H1 (cell line): ENCODE data around the gene TTLL9.

ENCODE experiments used
- CREB1 ChIP-seq: IDR thresholded peaks from 2 replicates; pipeline ENCODE4 v1.6.1; 2012; ENCODE audit warnings: inconsistent platforms
- CTCF ChIP-seq, 3 experiments: IDR thresholded peaks; 1 replicate in 2 of 3; 2 replicates in 1 of 3; pipeline versions ENCODE4 v1.5.1 to v1.6.1; 2011; ENCODE audit warnings: low read length in 3 of 3, mild to moderate bottlenecking in 3 of 3, inconsistent platforms in 2 of 3, low read depth in 1 of 3, moderate library complexity in 1 of 3; ENCODE audit not compliant: insufficient read depth in 1 of 3; ENCODE audit errors: control extremely low read depth in 1 of 3
- EGR1 ChIP-seq: IDR thresholded peaks from 2 replicates; pipeline ENCODE4 v1.6.1; 2011; ENCODE audit warnings: low read depth, low read length, borderline replicate concordance
- GTF2F1 ChIP-seq: IDR thresholded peaks from 2 replicates; pipeline ENCODE4 v1.6.1; 2012; ENCODE audit warnings: low read depth, low read length, improper control_type of control experiment, borderline replicate concordance
- HDAC2 ChIP-seq, 2 experiments: fragments of 300-600 bp in 1 of 2; sonication (generic) in 1 of 2; IDR thresholded peaks; 2 replicates each; pipeline ENCODE4 v1.6.1; 2011 to 2012; ENCODE audit warnings: low read depth in 2 of 2, low read length in 2 of 2, mild to moderate bottlenecking in 2 of 2, moderate library complexity in 2 of 2, borderline replicate concordance in 1 of 2, inconsistent platforms in 1 of 2
- JUN ChIP-seq: IDR thresholded peaks from 2 replicates; pipeline ENCODE4 v1.6.1; 2011; ENCODE audit warnings: low read depth, mild to moderate bottlenecking, improper control_type of control experiment, low read length
- JUND ChIP-seq: IDR thresholded peaks from 2 replicates; pipeline ENCODE4 v1.6.1; 2011; ENCODE audit warnings: mild to moderate bottlenecking, improper control_type of control experiment, low read length
- KDM1A ChIP-seq: fragments of 200-600, 300-600 bp; sonication (generic); IDR thresholded peaks from 2 replicates; pipeline ENCODE4 v1.7.1; 2016; ENCODE audit warnings: mild to moderate bottlenecking, low read length, borderline replicate concordance
- MAX ChIP-seq: IDR thresholded peaks from 2 replicates; pipeline ENCODE4 v1.6.1; 2012; ENCODE audit warnings: inconsistent platforms
- POLR2A ChIP-seq, 2 experiments: IDR thresholded peaks; 1 replicate in 1 of 2; 2 replicates in 1 of 2; pipeline ENCODE4 v1.6.1; 2011; ENCODE audit warnings: low read depth in 2 of 2, low read length in 2 of 2, mild to moderate bottlenecking in 2 of 2; ENCODE audit errors: control extremely low read depth in 1 of 2
- SIN3A ChIP-seq, 2 experiments: IDR thresholded peaks in 1 of 2; conservative IDR thresholded peaks in 1 of 2; 2 replicates each; pipeline ENCODE4 v1.6.1; 2011 to 2012; ENCODE audit warnings: low read length in 2 of 2, improper control_type of control experiment in 1 of 2, low read depth in 1 of 2, mild to moderate bottlenecking in 1 of 2
- SP1 ChIP-seq: IDR thresholded peaks from 2 replicates; pipeline ENCODE4 v1.6.1; 2011; ENCODE audit warnings: low read depth, low read length
- YY1 ChIP-seq: IDR thresholded peaks from 2 replicates; pipeline ENCODE4 v1.6.1; 2011; ENCODE audit warnings: low read depth, mild to moderate bottlenecking, low read length

- TF ChIP-seq JUN (no peak), SIN3A (conservative IDR thresholded peaks at IDR 0.05 in 1 of 2, IDR thresholded peaks at IDR 0.05 in 1 of 2; ENCODE audit: low read depth in 1 of 2, low read length in 2 of 2) (no peak), CTCF (IDR thresholded peaks at IDR 0.05; ENCODE audit: control extremely low read depth in 1 of 3, insufficient read depth in 1 of 3, low read depth in 1 of 3, low read length in 3 of 3) (no peak), SP1 (no peak), YY1 (no peak), POLR2A (IDR thresholded peaks at IDR 0.05; ENCODE audit: control extremely low read depth in 1 of 2, low read depth in 2 of 2, low read length in 2 of 2) (no peak), MAX (no peak), JUND (no peak), GTF2F1 (no peak), KDM1A (no peak), CREB1 (no peak), HDAC2 (IDR thresholded peaks at IDR 0.05; ENCODE audit: borderline replicate concordance in 1 of 2, low read depth in 2 of 2, low read length in 2 of 2) (no peak), EGR1 (no peak)
Measured at GRCh38 chr20:31908016-31908415, 37.6 kb downstream of the TTLL9 start.
